ENCODE data around the gene ROR2.

Gene ROR2

GRCh38 chr9:91766315-91767069 lies 183.5 kb downstream of the ROR2 start:
- DNase-seq: no peak

GRCh38 chr9:91765296-91765695 lies 184.7 kb downstream of the ROR2 start:
- no peak for DNase-seq

- DNase-seq: no peak
These were observed 185.4 kb downstream of the ROR2 start for GRCh38 chr9:91764661-91765060.

- DNase-seq: no peak
These were observed 188.7 kb downstream of the ROR2 start for GRCh38 chr9:91761362-91761761.

- DNase-seq: no peak
These were observed 189.1 kb downstream of the ROR2 start for GRCh38 chr9:91760906-91761305.

GRCh38 chr9:91758491-91758981 lies 191.5 kb downstream of the ROR2 start:
- no peak for DNase-seq

GRCh38 chr9:91757782-91758181 lies 192.2 kb downstream of the ROR2 start:
- no peak for DNase-seq

GRCh38 chr9:91756510-91756780 lies 193.6 kb downstream of the ROR2 start:
- DNase-seq: no peak

- DNase-seq: no peak
These were observed 194.1 kb downstream of the ROR2 start for GRCh38 chr9:91755761-91756509.

- no peak for DNase-seq
These were observed 196.3 kb downstream of the ROR2 start for GRCh38 chr9:91753711-91754110.

- no peak for DNase-seq
These were observed 198.1 kb downstream of the ROR2 start for GRCh38 chr9:91751922-91752321.

GRCh38 chr9:91750343-91750742 lies 199.7 kb downstream of the ROR2 start:
- DNase-seq: no peak

- no peak for DNase-seq
These were observed 203.1 kb downstream of the ROR2 start for GRCh38 chr9:91746904-91747303.

GRCh38 chr9:91746357-91746756 lies 203.7 kb downstream of the ROR2 start:
- DNase-seq: no peak

- no peak for DNase-seq
These were observed 205.9 kb downstream of the ROR2 start for GRCh38 chr9:91744114-91744513.

GRCh38 chr9:91741522-91741921 lies 208.5 kb downstream of the ROR2 start:
- DNase-seq: no peak

GRCh38 chr9:91740701-91741100 lies 209.3 kb downstream of the ROR2 start:
- no peak for DNase-seq

- DNase-seq: no peak
These were observed 213.0 kb downstream of the ROR2 start for GRCh38 chr9:91736898-91737601.

- no peak for DNase-seq
These were observed 213.7 kb downstream of the ROR2 start for GRCh38 chr9:91736311-91736710.

- no peak for DNase-seq
These were observed 215.0 kb downstream of the ROR2 start for GRCh38 chr9:91735049-91735448.

- no peak for DNase-seq
These were observed 215.6 kb downstream of the ROR2 start for GRCh38 chr9:91734371-91734981.

- no peak for DNase-seq
These were observed 216.9 kb downstream of the ROR2 start for GRCh38 chr9:91733006-91733624.
